G401 (cell line): Measurements from ENCODE around the gene BPIFA1. TPM values are rescaled to one million over a fixed set of nuclear protein-coding genes. Genes with fewer than 3 reads are reported as not detected.

Experiments used
- DNase-seq: peaks from one replicate; pipeline ENCODE4 v3.0.0-alpha.2; 2015; ENCODE audit warnings: low spot score
- in situ Hi-C: cut with HindIII; loops from 2 replicates; pipeline ENCODE4 v1.10.0; 2016; ENCODE audit warnings: low sequenced_read_pairs, mixed read lengths
- total RNA-seq: library from RNA; depleted of rRNA; stranded (reverse); fragments of >200 nt; shearing (Covaris generic); gene quantifications from 2 replicates; pipeline ENCODE4 v1.2.3, GENCODE V29; 2014; rRNA removed

Gene BPIFA1
- not detected in 2 replicates for total RNA-seq

GRCh38 chr20:33235696-33236095 lies at the start of gene BPIFA1:
Gene BPIFA1, plus strand, starts transcription at chr20:33235996. Its CDS starts 1,716 bp downstream, at chr20:33237712.
- in situ Hi-C loops, result no loop called here
- no peak for DNase-seq

GRCh38 chr20:33187491-33187890 lies 48.3 kb upstream of the BPIFA1 start:
- no peak for DNase-seq

GRCh38 chr20:33188421-33188820 lies 47.4 kb upstream of the BPIFA1 start:
- DNase-seq, result no peak
- in situ Hi-C loops, result no loop called here

More at GRCh38 chr20:33187491-33187890, 48.3 kb upstream of the BPIFA1 start:
- in situ Hi-C loops, result no loop called here

- in situ Hi-C loops, result no loop called here
- no peak for DNase-seq
These were observed 44.3 kb upstream of the BPIFA1 start for GRCh38 chr20:33191484-33191883.

GRCh38 chr20:33191955-33192354 lies 43.8 kb upstream of the BPIFA1 start:
- in situ Hi-C loops, result no loop called here
- no peak for DNase-seq

GRCh38 chr20:33192912-33193501 lies 42.8 kb upstream of the BPIFA1 start:
- no peak for DNase-seq
- in situ Hi-C loops, result no loop called here

- in situ Hi-C loops, result no loop called here
- no peak for DNase-seq
These were observed 36.8 kb upstream of the BPIFA1 start for GRCh38 chr20:33199026-33199425.

GRCh38 chr20:33202451-33202850 lies 33.3 kb upstream of the BPIFA1 start:
- in situ Hi-C loops, result no loop called here

GRCh38 chr20:33203444-33203843 lies 32.4 kb upstream of the BPIFA1 start:
- DNase-seq, result no peak
- in situ Hi-C loops, result no loop called here

More at GRCh38 chr20:33202451-33202850, 33.3 kb upstream of the BPIFA1 start:
- DNase-seq, result peak; percentile 95

GRCh38 chr20:33209789-33210188 lies 26.0 kb upstream of the BPIFA1 start:
- in situ Hi-C loops, result no loop called here
- no peak for DNase-seq

GRCh38 chr20:33210371-33210770 lies 25.4 kb upstream of the BPIFA1 start:
- in situ Hi-C loops, result no loop called here
- DNase-seq, result no peak

- peak; percentile 93 for DNase-seq
- in situ Hi-C loops, result no loop called here
These were observed 23.9 kb upstream of the BPIFA1 start for GRCh38 chr20:33211817-33212424.

GRCh38 chr20:33217052-33217451 lies 18.7 kb upstream of the BPIFA1 start, which contains the start of gene BPIFA3:
Gene BPIFA3, plus strand, starts transcription at chr20:33217352. Its CDS starts 185 bp downstream, at chr20:33217537.
- DNase-seq, result no peak
- in situ Hi-C loops, result no loop called here

- in situ Hi-C loops, result no loop called here
These were observed 11.4 kb upstream of the BPIFA1 start for GRCh38 chr20:33224399-33224798.

GRCh38 chr20:33229843-33230242 lies 6.0 kb upstream of the BPIFA1 start:
- in situ Hi-C loops, result no loop called here
- no peak for DNase-seq

More at GRCh38 chr20:33224399-33224798, 11.4 kb upstream of the BPIFA1 start:
- no peak for DNase-seq

- no peak for DNase-seq
- in situ Hi-C loops, result no loop called here
These were observed 4.6 kb upstream of the BPIFA1 start for GRCh38 chr20:33231237-33231636.

- no peak for DNase-seq
- in situ Hi-C loops, result no loop called here
These were observed 3.2 kb upstream of the BPIFA1 start for GRCh38 chr20:33232486-33233072.

- in situ Hi-C loops, result no loop called here
- DNase-seq, result peak; percentile 56
These were observed 2.5 kb upstream of the BPIFA1 start for GRCh38 chr20:33233129-33233774.

- in situ Hi-C loops, result no loop called here
- DNase-seq, result no peak
These were observed 1.7 kb upstream of the BPIFA1 start for GRCh38 chr20:33234050-33234449.

GRCh38 chr20:33236351-33236750 lies 555 bp downstream of the BPIFA1 start:
- in situ Hi-C loops, result no loop called here
- DNase-seq, result no peak
